Neural progenitor cell (in vitro differentiated cells): ENCODE results near the gene CD2AP. TPM values are rescaled to one million over a fixed set of nuclear protein-coding genes. Genes with fewer than 3 reads are reported as not detected.
"Not testable (repeated sequence)": the region's sequence is repeated elsewhere in the genome, so short reads cannot be mapped to it uniquely, and the experiment has no call there.

Source experiments
- DNase-seq: peaks from one replicate; pipeline ENCODE4 v3.0.0-alpha.2; 2016; ENCODE audit warnings: low spot score
- H2AFZ ChIP-seq: fragments of 200-600 bp; sonication (generic); replicated peaks from 2 replicates; pipeline ENCODE4 v1.6.1; 2016; ENCODE audit warnings: antibody characterized with exemption
- H3F3A ChIP-seq: fragments of 200-600 bp; sonication (generic); 2 replicates; pipeline ENCODE4 v1.6.1; 2016; ENCODE audit warnings: antibody characterized with exemption, low read depth
- H3K27ac ChIP-seq: fragments of 200-600 bp; sonication (generic); 2 replicates; pipeline ENCODE4 v1.5.1; 2016; ENCODE audit warnings: mild to moderate bottlenecking
- H3K27me3 ChIP-seq: fragments of 200-600 bp; sonication (generic); 2 replicates; pipeline ENCODE4 v1.6.1; 2016; ENCODE audit warnings: mild to moderate bottlenecking, moderate library complexity
- H3K36me3 ChIP-seq: fragments of 200-600 bp; sonication (generic); 2 replicates; pipeline ENCODE4 v1.5.1; 2016
- H3K4me1 ChIP-seq: fragments of 200-600 bp; sonication (generic); 2 replicates; pipeline ENCODE4 v1.6.1; 2016; ENCODE audit warnings: mixed run types
- H3K4me2 ChIP-seq: fragments of 200-600 bp; sonication (generic); 2 replicates; pipeline ENCODE4 v1.6.1; 2016
- H3K4me3 ChIP-seq: fragments of 200-600 bp; sonication (generic); 2 replicates; pipeline ENCODE4 v1.5.1; 2016
- H3K79me2 ChIP-seq: fragments of 200-600 bp; sonication (generic); 2 replicates; pipeline ENCODE4 v1.6.1; 2016; ENCODE audit warnings: low read depth
- H3K9ac ChIP-seq: fragments of 200-600 bp; sonication (generic); 2 replicates; pipeline ENCODE4 v1.6.1; 2016
- H3K9me3 ChIP-seq: fragments of 200-600 bp; sonication (generic); 2 replicates; pipeline ENCODE4 v1.5.1; 2016; ENCODE audit warnings: low read depth
- H4K20me1 ChIP-seq: fragments of 200-600 bp; sonication (generic); 2 replicates; pipeline ENCODE4 v1.6.1; 2016; ENCODE audit warnings: low read depth
- H3K27ac Mint-ChIP-seq: 3 replicates; pipeline ENCODE4 v1.8.0; 2021; ENCODE audit warnings: mixed read lengths
- H3K27me3 Mint-ChIP-seq: 2 replicates; pipeline ENCODE4 v1.8.0; 2022; ENCODE audit warnings: low read depth, mild to moderate bottlenecking, inconsistent platforms, moderate library complexity, mixed read lengths; ENCODE audit not compliant: insufficient read depth
- H3K36me3 Mint-ChIP-seq: 3 replicates; pipeline ENCODE4 v1.8.0; 2021; ENCODE audit warnings: mixed read lengths
- H3K4me1 Mint-ChIP-seq: 3 replicates; pipeline ENCODE4 v1.8.0; 2021; ENCODE audit warnings: mixed read lengths
- H3K4me3 Mint-ChIP-seq: 3 replicates; pipeline ENCODE4 v1.8.0; 2021; ENCODE audit warnings: mild to moderate bottlenecking, moderate library complexity, mixed read lengths
- H3K9me3 Mint-ChIP-seq: 3 replicates; pipeline ENCODE4 v1.8.0; 2020; ENCODE audit warnings: mixed read lengths
- CTCF ChIP-seq: fragments of 200-600 bp; sonication (generic); IDR thresholded peaks from 2 replicates; pipeline ENCODE4 v1.5.1; 2017; ENCODE audit warnings: antibody characterized with exemption, mild to moderate bottlenecking
- EZH2 ChIP-seq: fragments of 200-600 bp; sonication (generic); IDR thresholded peaks from 2 replicates; pipeline ENCODE4 v1.6.1; 2017; ENCODE audit warnings: antibody characterized with exemption, mild to moderate bottlenecking, moderate library complexity
- EZH2phosphoT487 ChIP-seq: fragments of 200-600 bp; sonication (generic); IDR thresholded peaks from 2 replicates; pipeline ENCODE4 v1.6.1; 2017; ENCODE audit warnings: antibody characterized with exemption
- total RNA-seq: library from RNA; depleted of rRNA; stranded (reverse); fragments of >200 nt; gene quantifications from 2 replicates; pipeline ENCODE4 v1.2.3, GENCODE V29; 2015; ENCODE audit warnings: low replicate concordance

Gene CD2AP
- total RNA-seq, 1 donor from 2014 or later = 55.3 TPM

GRCh38 chr6:47479140-47479508 is 1.5 kb downstream of the CD2AP start:
- peaks cover 19% of the 10 kb centered on the region for H3K4me1 Mint-ChIP-seq
- TF ChIP-seq EZH2phosphoT487 (no peak), EZH2 (no peak), CTCF (no peak)

GRCh38 chr6:47479874-47480273 is 2.3 kb downstream of the CD2AP start:
- Histone ChIP-seq H3K4me2 (peak overlapping the region; percentile 96), H3K27ac (no peak overlapping the region), H3K36me3 (no peaks in the 10 kb centered on the region), H3K9me3 (no peaks in the 10 kb centered on the region), H3K27me3 (no peaks in the 10 kb centered on the region), H3K9ac (peak overlapping the region; percentile 80), H3K4me1 (peaks cover 47% of the 10 kb centered on the region), H3K4me3 (peak overlapping the region; percentile 97), H2AFZ (no peak overlapping the region), H3K79me2 (peaks cover 68% of the 10 kb centered on the region), H4K20me1 (peaks cover 54% of the 10 kb centered on the region), H3F3A (peaks cover 26% of the 10 kb centered on the region)
- DNase-seq = no peak
- Mint-ChIP-seq H3K4me1 (peaks cover 19% of the 10 kb centered on the region), H3K27me3 (peaks cover 2% of the 10 kb centered on the region), H3K4me3 (peak overlapping the region; percentile 98), H3K36me3 (no peaks in the 10 kb centered on the region), H3K27ac (no peak overlapping the region), H3K9me3 (no peaks in the 10 kb centered on the region)
- no peak for TF ChIP-seq EZH2phosphoT487
- no peak for TF ChIP-seq EZH2
- no peak for TF ChIP-seq CTCF

More at GRCh38 chr6:47479140-47479508, 1.5 kb downstream of the CD2AP start:
- Histone ChIP-seq H3K4me3 (peak overlapping the region; percentile 97), H3K79me2 (peaks cover 61% of the 10 kb centered on the region), H3K9me3 (no peaks in the 10 kb centered on the region), H3K27ac (peak overlapping the region; percentile 98), H2AFZ (no peak overlapping the region), H3F3A (peaks cover 26% of the 10 kb centered on the region), H3K9ac (peak overlapping the region; percentile 80), H3K27me3 (no peaks in the 10 kb centered on the region), H4K20me1 (peaks cover 46% of the 10 kb centered on the region), H3K4me2 (peak overlapping the region; percentile 96), H3K36me3 (no peaks in the 10 kb centered on the region), H3K4me1 (peaks cover 41% of the 10 kb centered on the region)
- Mint-ChIP-seq H3K9me3 (no peaks in the 10 kb centered on the region), H3K27ac (peak overlapping the region; percentile 97), H3K4me3 (peak overlapping the region; percentile 98), H3K27me3 (peaks cover 2% of the 10 kb centered on the region), H3K36me3 (no peaks in the 10 kb centered on the region)
- no peak for DNase-seq

- H3K27ac Mint-ChIP-seq, H3K4me3 Mint-ChIP-seq: not testable (repeated sequence)
Measured at GRCh38 chr6:47481213-47481612, 3.6 kb downstream of the CD2AP start.

GRCh38 chr6:47481806-47482205 is 4.2 kb downstream of the CD2AP start:
- H3K27me3 ChIP-seq = no peaks in the 10 kb centered on the region
- peak overlapping the region; percentile 6 for H3K4me2 ChIP-seq
- H3K9me3 ChIP-seq = no peaks in the 10 kb centered on the region
- peaks cover 61% of the 10 kb centered on the region for H4K20me1 ChIP-seq
- H3K4me1 Mint-ChIP-seq = peaks cover 19% of the 10 kb centered on the region
- no peak for DNase-seq
- peaks cover 41% of the 10 kb centered on the region for H3K4me1 ChIP-seq
- no peak overlapping the region for H3K9ac ChIP-seq
- H3K27me3 Mint-ChIP-seq = peaks cover 2% of the 10 kb centered on the region
- no peak overlapping the region for H2AFZ ChIP-seq
- no peak for TF ChIP-seq EZH2
- no peak for TF ChIP-seq CTCF
- TF ChIP-seq EZH2phosphoT487 = no peak
- peaks cover 3% of the 10 kb centered on the region for H3K36me3 Mint-ChIP-seq
- no peak overlapping the region for H3K27ac Mint-ChIP-seq
- no peak overlapping the region for H3K4me3 Mint-ChIP-seq
- peaks cover 21% of the 10 kb centered on the region for H3F3A ChIP-seq
- H3K9me3 Mint-ChIP-seq = no peaks in the 10 kb centered on the region
- peaks cover 87% of the 10 kb centered on the region for H3K79me2 ChIP-seq
- H3K27ac ChIP-seq = no peak overlapping the region
- H3K4me3 ChIP-seq = no peak overlapping the region
- H3K36me3 ChIP-seq = no peaks in the 10 kb centered on the region

More at GRCh38 chr6:47481213-47481612, 3.6 kb downstream of the CD2AP start:
- H3K27ac ChIP-seq, H2AFZ ChIP-seq, H3K4me3 ChIP-seq, H3K9me3 Mint-ChIP-seq, H3K27me3 Mint-ChIP-seq, H3K9me3 ChIP-seq, H3K9ac ChIP-seq, DNase-seq, H3K27me3 ChIP-seq, H3K36me3 Mint-ChIP-seq, H3K36me3 ChIP-seq: not testable (repeated sequence)
- Histone ChIP-seq H3F3A (peaks cover 26% of the 10 kb centered on the region), H4K20me1 (peaks cover 61% of the 10 kb centered on the region), H3K4me1 (peaks cover 47% of the 10 kb centered on the region), H3K4me2 (peak overlapping the region; percentile 6), H3K79me2 (peaks cover 82% of the 10 kb centered on the region)
- peaks cover 19% of the 10 kb centered on the region for H3K4me1 Mint-ChIP-seq
